HG02973 (cell line): Measurements from ENCODE around the gene FAM107B.
"Not testable (repeated sequence)": the region's sequence is repeated elsewhere in the genome, so short reads cannot be mapped to it uniquely, and the experiment has no call there.

Source experiments
- ATAC-seq: cut with Tn5 transposase; IDR thresholded peaks from one replicate; pipeline ENCODE4 v1.9.1; 2021; ENCODE audit warnings: moderate library complexity; ENCODE audit not compliant: unreplicated experiment

FAM107B gene

GRCh38 chr10:14639637-14640036 is 135.1 kb downstream of the FAM107B start:
- ATAC-seq, result no peak

GRCh38 chr10:14635043-14635710 is 139.5 kb downstream of the FAM107B start:
- ATAC-seq, result no peak

- not testable (repeated sequence) for ATAC-seq
Measured at GRCh38 chr10:14634572-14634971, 140.1 kb downstream of the FAM107B start.

DNA sequence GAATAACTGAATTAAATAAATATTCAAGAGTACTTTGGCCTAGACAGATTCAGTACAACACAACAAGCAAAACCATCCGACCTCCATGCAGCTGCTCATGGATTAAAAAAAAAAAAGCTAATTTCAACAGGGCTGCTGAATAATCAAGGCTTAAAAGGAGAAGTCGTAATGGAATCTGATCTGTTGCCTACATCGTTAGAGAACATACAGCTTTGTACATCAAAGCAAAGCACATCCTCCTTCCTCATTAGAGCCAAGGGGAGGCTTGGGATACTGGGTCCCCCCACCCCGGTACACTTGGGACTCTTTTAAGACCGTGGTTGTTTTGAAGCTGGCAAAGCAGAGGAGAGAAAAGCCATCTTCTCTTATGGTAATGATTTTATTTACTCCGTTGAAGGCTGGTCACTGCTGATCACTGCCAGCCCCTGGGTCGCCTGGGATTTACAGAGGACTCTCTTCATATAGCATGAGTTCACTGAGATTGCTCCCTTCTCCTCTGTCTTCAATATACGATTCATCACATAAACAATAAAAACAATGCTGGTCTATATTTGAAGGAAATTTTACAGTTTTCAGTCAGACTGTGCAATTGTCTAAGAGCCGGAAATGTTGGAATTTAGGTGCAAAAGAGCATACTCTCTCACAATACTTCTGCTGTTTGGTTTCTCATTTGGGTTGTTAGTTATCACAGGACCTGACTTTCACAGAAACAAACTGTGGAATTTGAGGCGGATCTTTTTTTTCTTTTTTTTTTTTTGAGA is 148.8 kb downstream of the FAM107B start:
- no peak for ATAC-seq

DNA sequence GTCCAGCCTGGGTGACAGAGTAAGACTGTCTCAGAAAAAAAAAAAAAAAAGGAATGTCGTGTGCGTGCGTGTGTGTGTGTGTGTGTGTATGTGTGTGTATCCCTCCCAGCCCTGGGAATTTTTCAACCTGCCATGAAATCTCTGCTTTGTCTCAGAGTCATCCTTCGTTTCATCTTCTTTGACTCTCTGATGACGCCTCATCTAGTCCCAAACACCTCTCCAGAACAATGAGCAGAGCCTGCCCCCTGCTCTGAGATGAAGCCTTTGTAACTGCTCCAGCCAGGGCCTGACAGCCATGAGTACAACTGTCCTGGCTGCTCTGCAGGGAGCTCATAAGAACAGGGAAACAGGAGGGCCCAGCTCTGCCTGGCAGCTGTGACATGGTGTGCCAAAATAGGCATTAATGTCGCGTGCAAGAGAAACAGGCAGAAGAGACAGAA is 149.5 kb downstream of the FAM107B start:
- no peak for ATAC-seq

DNA sequence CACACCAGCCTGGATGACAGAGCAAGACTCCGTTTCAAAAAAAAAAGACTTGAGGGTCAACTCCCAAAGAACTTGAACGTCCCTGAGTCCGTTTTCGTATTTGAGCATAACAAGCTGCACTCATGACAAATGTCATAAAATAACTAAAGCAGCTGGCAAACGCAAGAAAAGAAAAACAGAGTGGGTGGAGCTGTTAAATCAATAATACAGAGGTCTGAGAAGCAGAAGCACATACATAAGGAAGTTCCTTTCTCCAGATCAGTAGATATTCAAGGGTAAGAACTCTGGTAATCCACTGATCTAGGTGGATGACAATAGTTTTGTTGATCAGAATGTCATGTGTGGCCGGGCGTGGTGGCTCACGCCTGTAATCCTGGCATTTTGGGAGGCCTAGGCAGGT is 150.1 kb downstream of the FAM107B start:
- no peak for ATAC-seq

- no peak for ATAC-seq
Measured at GRCh38 chr10:14623931-14624330, 150.8 kb downstream of the FAM107B start.

- ATAC-seq, result no peak
Measured at GRCh38 chr10:14621037-14621436, 153.7 kb downstream of the FAM107B start.

DNA sequence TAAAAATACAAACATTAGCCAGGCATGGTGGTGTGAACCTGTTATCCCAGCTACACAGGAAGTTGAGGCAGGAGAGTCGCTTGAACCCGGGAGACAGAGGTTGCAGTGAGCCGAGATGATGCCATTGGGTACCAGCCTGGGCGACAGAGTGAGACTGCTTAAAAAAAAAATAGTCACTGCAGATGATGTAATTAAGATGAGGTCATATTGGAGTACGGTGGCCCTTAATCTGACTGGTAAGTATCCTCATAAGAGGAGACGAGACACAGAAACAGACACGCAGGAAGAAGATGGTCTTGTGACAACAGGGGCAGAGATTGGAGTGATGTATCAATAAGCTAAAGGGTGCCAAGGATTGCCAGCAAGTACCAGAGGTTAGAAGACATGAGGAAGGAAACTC is 156.0 kb downstream of the FAM107B start:
- no peak for ATAC-seq

DNA sequence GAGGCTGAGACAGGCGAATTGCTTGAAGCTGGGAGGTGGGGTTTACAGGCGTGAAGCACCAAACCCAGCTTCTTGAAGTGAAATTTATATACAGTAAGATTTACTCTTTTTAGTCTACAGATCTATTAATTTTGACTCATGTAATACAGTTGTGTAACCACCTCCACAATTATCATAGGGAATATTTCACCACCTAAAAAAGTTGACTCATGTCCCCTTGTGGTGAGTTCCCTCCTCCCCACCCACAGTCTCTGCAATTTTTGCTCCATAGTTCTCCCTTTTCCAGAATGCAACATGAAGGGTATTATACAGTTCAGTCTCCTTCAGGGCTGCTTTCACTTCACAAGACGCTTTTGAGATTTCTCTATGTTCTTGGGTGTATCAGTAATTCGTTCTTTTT is 156.8 kb downstream of the FAM107B start:
- no peak for ATAC-seq

DNA sequence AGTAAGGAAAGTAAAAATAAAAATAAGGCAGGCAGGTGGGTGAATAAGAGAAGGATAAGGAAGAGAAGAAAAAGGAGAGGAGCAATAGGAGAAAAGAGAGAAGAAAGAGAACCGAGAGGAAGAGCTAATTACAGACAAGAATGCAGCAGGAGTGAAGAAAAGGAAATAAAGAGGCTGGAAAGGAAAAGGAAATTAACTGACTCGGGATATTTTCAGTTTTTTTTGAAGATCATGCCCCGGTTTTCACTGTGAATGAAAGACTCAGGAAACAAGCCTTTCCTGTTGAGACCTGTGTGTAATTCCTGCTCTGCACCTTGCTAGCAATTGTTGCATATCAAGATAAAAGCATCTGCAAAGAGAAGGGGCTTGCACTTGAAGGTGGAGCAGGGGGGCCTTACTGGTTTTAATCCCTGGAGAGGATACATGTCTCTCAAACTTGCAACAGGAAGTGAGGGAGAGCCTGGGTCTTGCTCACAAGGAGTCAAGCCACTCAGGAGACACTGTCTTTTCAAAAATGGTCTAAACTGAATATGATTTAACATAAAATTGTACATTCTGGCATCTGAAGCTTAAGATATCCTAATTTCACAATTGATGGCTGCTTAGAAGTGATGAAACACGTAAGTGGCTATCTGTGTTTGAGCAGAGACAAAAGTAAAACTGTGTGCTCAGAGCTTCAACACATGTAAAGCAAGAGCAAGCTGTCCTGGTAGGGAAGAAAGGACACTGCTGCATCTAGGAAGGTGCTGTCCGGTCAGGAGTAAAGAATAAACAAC is 157.6 kb downstream of the FAM107B start:
- ATAC-seq, result no peak

GRCh38 chr10:14616465-14616864 is 158.2 kb downstream of the FAM107B start:
- ATAC-seq, result no peak

DNA sequence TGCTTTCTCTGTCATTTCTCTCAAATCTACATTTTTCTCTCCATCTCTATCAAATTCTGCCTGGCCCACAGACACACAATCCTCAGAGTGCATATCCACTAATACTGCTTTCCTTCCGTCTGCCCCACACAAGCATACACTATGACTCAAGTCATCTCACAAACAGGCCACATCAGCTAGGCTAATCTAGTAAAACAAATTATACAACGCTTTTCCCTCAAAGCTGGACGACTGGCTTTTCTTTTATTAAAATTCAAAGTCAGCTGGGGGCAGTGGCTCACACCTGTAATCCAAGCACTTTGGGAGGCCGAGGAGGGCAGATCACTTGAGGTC is 161.1 kb downstream of the FAM107B start:
- no peak for ATAC-seq

GRCh38 chr10:14612873-14613587 is 161.7 kb downstream of the FAM107B start:
- ATAC-seq, result no peak

GRCh38 chr10:14611968-14612693 is 162.6 kb downstream of the FAM107B start:
- ATAC-seq, result no peak

- no peak for ATAC-seq
Measured at GRCh38 chr10:14609178-14609577, 165.5 kb downstream of the FAM107B start.

DNA sequence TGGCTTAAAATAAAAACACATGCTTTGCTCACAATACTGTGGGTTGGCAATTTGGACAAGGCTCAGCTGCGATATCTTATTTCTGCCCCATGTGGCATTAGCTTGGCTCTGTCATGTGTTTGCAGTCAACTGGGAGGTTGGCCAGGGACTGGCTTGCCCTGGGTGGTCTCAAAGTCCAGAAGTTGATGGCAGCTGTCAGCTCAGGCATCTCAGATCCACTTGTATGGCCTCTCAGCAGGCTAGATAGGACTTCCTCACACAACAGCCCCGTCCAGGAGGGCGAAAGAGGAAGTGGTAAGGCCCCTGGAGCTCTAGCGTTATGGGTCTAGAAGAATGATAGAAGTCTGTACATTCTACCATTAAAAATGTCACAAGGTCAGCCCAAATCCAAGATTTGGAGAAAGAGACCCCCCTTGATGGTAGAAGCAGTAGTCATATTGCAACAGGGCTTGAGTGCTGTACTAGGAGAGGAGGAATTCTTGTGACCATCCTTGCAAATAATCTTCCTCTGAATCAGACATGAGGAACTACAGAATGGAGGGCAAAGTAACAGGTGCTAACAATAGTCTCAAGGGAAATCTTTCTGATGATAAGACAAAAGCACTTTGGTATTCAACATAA is 166.2 kb downstream of the FAM107B start:
- peak; percentile 25 for ATAC-seq

- no peak for ATAC-seq
Measured at GRCh38 chr10:14606633-14607032, 168.1 kb downstream of the FAM107B start.

DNA sequence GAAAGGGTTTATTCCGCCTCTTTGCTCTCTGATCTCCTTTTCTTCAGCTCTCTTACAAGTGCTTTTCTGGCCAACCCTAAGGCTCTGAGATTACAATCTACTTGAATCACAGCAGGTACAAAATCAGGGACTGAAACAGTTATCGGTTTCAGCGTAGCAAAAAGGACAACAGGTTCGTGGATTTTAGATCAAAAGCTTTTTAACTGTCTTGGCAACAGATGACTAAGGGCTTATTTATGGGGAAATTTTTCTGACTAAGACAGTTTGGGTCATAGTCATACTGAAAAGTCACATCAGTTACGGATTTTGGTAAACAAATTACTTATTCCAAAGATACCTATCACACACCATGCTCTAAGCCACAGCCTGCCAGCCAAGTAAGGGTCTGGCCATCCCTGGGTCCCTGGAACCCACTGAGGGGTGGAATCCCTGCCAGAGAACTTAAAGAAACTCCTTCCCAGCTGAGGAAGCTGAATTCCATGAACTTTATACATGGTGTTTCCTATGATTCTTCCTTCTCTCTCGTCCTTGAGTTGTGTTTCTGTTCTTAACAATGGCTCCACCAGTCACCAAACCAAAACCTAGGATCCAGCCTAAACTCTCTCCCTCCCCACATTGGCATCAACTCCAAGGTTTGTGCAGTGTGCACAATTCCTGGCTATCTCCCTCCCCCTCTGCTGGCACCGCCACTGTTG is 169.3 kb downstream of the FAM107B start:
- peak; percentile 44 for ATAC-seq
